CD4-positive, CD25-positive, alpha-beta regulatory T cell (primary cell): ENCODE measurements around the gene CHRNE. TPM values are rescaled to one million over a fixed set of nuclear protein-coding genes. Genes with fewer than 3 reads are reported as not detected.

Experiments used
- ATAC-seq, 2 donors: fragments of 150-1000 bp; cut with Tn5 transposase; one replicate each; pipeline ENCODE4 v1.10.0; 2021; ENCODE audit warnings: low read depth in 2 of 2, moderate number of reproducible peaks in 2 of 2, moderate library complexity in 1 of 2
- DNase-seq, 3 donors: peaks; one replicate each; pipeline versions ENCODE4 v3.0.0 to v3.0.0-alpha.2; 2012 to 2022; ENCODE audit warnings: mixed read lengths in 1 of 3
- H3K27ac ChIP-seq: one replicate; pipeline ENCODE4 v1.7.0; 2013; ENCODE audit warnings: mild to moderate bottlenecking, low read length; ENCODE audit not compliant: insufficient read depth, poor library complexity, severe bottlenecking
- H3K27me3 ChIP-seq: one replicate; pipeline ENCODE4 v1.7.0; 2013; ENCODE audit warnings: low read length; ENCODE audit not compliant: control insufficient read depth, insufficient read depth
- H3K36me3 ChIP-seq: one replicate; pipeline ENCODE4 v1.7.0; 2013; ENCODE audit warnings: mild to moderate bottlenecking, low read length, moderate library complexity; ENCODE audit not compliant: control insufficient read depth, insufficient read depth
- H3K4me1 ChIP-seq: 2 replicates; pipeline ENCODE4 v1.7.0; 2013; ENCODE audit warnings: mild to moderate bottlenecking, low read length; ENCODE audit not compliant: insufficient read depth, control insufficient read depth, poor library complexity, severe bottlenecking
- H3K4me3 ChIP-seq: one replicate; pipeline ENCODE4 v1.7.0; 2013; ENCODE audit warnings: low read depth, mild to moderate bottlenecking, low read length, moderate library complexity
- H3K9me3 ChIP-seq, 2 experiments: 1 replicate in 1 of 2; 2 replicates in 1 of 2; pipeline ENCODE4 v1.7.0; 2013; ENCODE audit warnings: low read length in 2 of 2, mild to moderate bottlenecking in 1 of 2, moderate library complexity in 1 of 2; ENCODE audit not compliant: control insufficient read depth in 2 of 2
- H3K27ac Mint-ChIP-seq, 3 donors: one replicate each; pipeline ENCODE4 v1.8.0; 2020 to 2022; ENCODE audit warnings: mild to moderate bottlenecking in 3 of 3, mixed read lengths in 3 of 3, moderate library complexity in 2 of 3
- H3K27me3 Mint-ChIP-seq: one replicate; pipeline ENCODE4 v1.8.0; 2022; ENCODE audit warnings: mild to moderate bottlenecking, mixed read lengths
- H3K36me3 Mint-ChIP-seq: one replicate; pipeline ENCODE4 v1.8.0; 2020; ENCODE audit warnings: mixed read lengths
- H3K4me1 Mint-ChIP-seq, 4 donors: one replicate each; pipeline ENCODE4 v1.8.0; 2020 to 2022; ENCODE audit warnings: mixed read lengths in 4 of 4, mild to moderate bottlenecking in 1 of 4
- H3K4me3 Mint-ChIP-seq, 4 donors: one replicate each; pipeline ENCODE4 v1.8.0; 2020 to 2022; ENCODE audit warnings: mild to moderate bottlenecking in 4 of 4, mixed read lengths in 4 of 4, moderate library complexity in 3 of 4
- H3K9me3 Mint-ChIP-seq, 7 donors: one replicate each; pipeline ENCODE4 v1.8.0; 2020 to 2022; ENCODE audit warnings: mixed read lengths in 7 of 7, mild to moderate bottlenecking in 3 of 7, moderate library complexity in 2 of 7
- polyA plus RNA-seq, 4 donors: library from polyadenylated mRNA; unstranded; fragments of 300-500 nt; fragmentation: Illumina TruSeq; gene quantifications; one replicate each; pipeline ENCODE4 v1.2.3, GENCODE V29; 2021
- total RNA-seq: library from RNA; stranded (reverse); gene quantifications from one replicate; pipeline ENCODE4 v1.2.3, GENCODE V29; 2022

CHRNE gene
- total and polyA plus RNA-seq, 5 donors from 2014 or later = 0.15 to 3.8 (median 0.25) TPM; not detected in 2

GRCh38 chr17:4938688-4939545 lies 36.0 kb upstream of the CHRNE start:
- peak overlapping the region; percentile 74 to 97 (median 97) for H3K27ac Mint-ChIP-seq
- Histone ChIP-seq H3K9me3 (no peaks in the 10 kb centered on the region), H3K4me1 (peaks cover 58% of the 10 kb centered on the region), H3K27ac (peak overlapping the region; percentile 82), H3K27me3 (no peaks in the 10 kb centered on the region), H3K36me3 (peaks cover 22% of the 10 kb centered on the region), H3K4me3 (peak overlapping the region; percentile 65)
- ATAC-seq (no peak), DNase-seq (peak in 1 of 3 donors; percentile 34)
- peaks cover 19% of the 10 kb centered on the region for H3K36me3 Mint-ChIP-seq
- H3K4me3 Mint-ChIP-seq = peak overlapping the region; percentile 95 to 99 (median 97)
- H3K4me1 Mint-ChIP-seq = peaks cover 0 to 76% (median 42%) of the 10 kb centered on the region in 4 donors
- H3K9me3 Mint-ChIP-seq = no peaks in the 10 kb centered on the region
- H3K27me3 Mint-ChIP-seq = no peaks in the 10 kb centered on the region

- H3K36me3 Mint-ChIP-seq = peaks cover 19% of the 10 kb centered on the region
- H3K4me1 Mint-ChIP-seq = peaks cover 0 to 75% (median 42%) of the 10 kb centered on the region in 4 donors
- Histone ChIP-seq H3K27ac (no peak overlapping the region), H3K9me3 (no peaks in the 10 kb centered on the region), H3K36me3 (peaks cover 15% of the 10 kb centered on the region), H3K27me3 (no peaks in the 10 kb centered on the region), H3K4me3 (no peak overlapping the region), H3K4me1 (peaks cover 53% of the 10 kb centered on the region)
- H3K27me3 Mint-ChIP-seq = no peaks in the 10 kb centered on the region
- H3K27ac Mint-ChIP-seq = peak overlapping the region; percentile 20 to 74 (median 60)
- DNase-seq (no peak), ATAC-seq (no peak)
- H3K9me3 Mint-ChIP-seq = no peaks in the 10 kb centered on the region
- H3K4me3 Mint-ChIP-seq = peak overlapping the region; percentile 84 to 99 (median 96)
Measured at GRCh38 chr17:4938069-4938491, 35.2 kb upstream of the CHRNE start.

- no peak overlapping the region for H3K4me3 ChIP-seq
- H3K27ac ChIP-seq = no peak overlapping the region
- peaks cover 10% of the 10 kb centered on the region for H3K36me3 ChIP-seq
- Mint-ChIP-seq H3K4me1 (peaks cover 0 to 71% (median 40%) of the 10 kb centered on the region in 4 donors), H3K4me3 (peak overlapping the region in 3 of 4 donors; percentile 22 to 97 (median 95)), H3K27ac (peak overlapping the region in 1 of 3 donors; percentile 38), H3K27me3 (no peaks in the 10 kb centered on the region), H3K9me3 (no peaks in the 10 kb centered on the region), H3K36me3 (peaks cover 19% of the 10 kb centered on the region)
- peaks cover 48% of the 10 kb centered on the region for H3K4me1 ChIP-seq
- H3K27me3 ChIP-seq = no peaks in the 10 kb centered on the region
- DNase-seq (no peak), ATAC-seq (no peak)
- H3K9me3 ChIP-seq = no peaks in the 10 kb centered on the region
Measured at GRCh38 chr17:4937553-4937952, 34.7 kb upstream of the CHRNE start.

- peaks cover 13% of the 10 kb centered on the region for H3K36me3 Mint-ChIP-seq
- ATAC-seq (no peak), DNase-seq (no peak)
- H3K4me3 Mint-ChIP-seq = peak overlapping the region in 3 of 4 donors; percentile 25 to 70 (median 66)
- Histone ChIP-seq H3K4me1 (peaks cover 36% of the 10 kb centered on the region), H3K27me3 (no peaks in the 10 kb centered on the region), H3K27ac (no peak overlapping the region), H3K4me3 (no peak overlapping the region), H3K9me3 (no peaks in the 10 kb centered on the region), H3K36me3 (peaks cover 7% of the 10 kb centered on the region)
- peak overlapping the region in 1 of 3 donors; percentile 62 for H3K27ac Mint-ChIP-seq
- peaks cover 0 to 61% (median 31%) of the 10 kb centered on the region in 4 donors for H3K4me1 Mint-ChIP-seq
- no peaks in the 10 kb centered on the region for H3K9me3 Mint-ChIP-seq
- H3K27me3 Mint-ChIP-seq = no peaks in the 10 kb centered on the region
Measured at GRCh38 chr17:4936436-4936835, 33.5 kb upstream of the CHRNE start.

GRCh38 chr17:4935650-4936049 lies 32.8 kb upstream of the CHRNE start:
- Mint-ChIP-seq H3K9me3 (no peaks in the 10 kb centered on the region), H3K4me1 (peaks cover 0 to 55% (median 29%) of the 10 kb centered on the region in 4 donors), H3K4me3 (peak overlapping the region in 1 of 4 donors; percentile 66), H3K27me3 (no peaks in the 10 kb centered on the region), H3K27ac (peak overlapping the region in 2 of 3 donors; percentile 62 to 68), H3K36me3 (peaks cover 16% of the 10 kb centered on the region)
- ATAC-seq = no peak
- H3K27ac ChIP-seq = no peak overlapping the region
- no peak overlapping the region for H3K4me3 ChIP-seq
- H3K36me3 ChIP-seq = peaks cover 7% of the 10 kb centered on the region
- no peak for DNase-seq
- H3K9me3 ChIP-seq = no peaks in the 10 kb centered on the region
- peaks cover 29% of the 10 kb centered on the region for H3K4me1 ChIP-seq
- no peaks in the 10 kb centered on the region for H3K27me3 ChIP-seq

GRCh38 chr17:4934173-4934979 lies 31.5 kb upstream of the CHRNE start:
- Histone ChIP-seq H3K36me3 (peaks cover 7% of the 10 kb centered on the region), H3K27ac (no peak overlapping the region), H3K27me3 (no peaks in the 10 kb centered on the region), H3K4me1 (peaks cover 21% of the 10 kb centered on the region), H3K9me3 (no peaks in the 10 kb centered on the region), H3K4me3 (no peak overlapping the region)
- peaks cover 0 to 50% (median 26%) of the 10 kb centered on the region in 4 donors for H3K4me1 Mint-ChIP-seq
- no peaks in the 10 kb centered on the region for H3K9me3 Mint-ChIP-seq
- H3K4me3 Mint-ChIP-seq = peak overlapping the region in 2 of 4 donors; percentile 13 to 51
- no peak for ATAC-seq
- peak overlapping the region in 2 of 3 donors; percentile 52 to 90 for H3K27ac Mint-ChIP-seq
- H3K36me3 Mint-ChIP-seq = peaks cover 15% of the 10 kb centered on the region
- no peaks in the 10 kb centered on the region for H3K27me3 Mint-ChIP-seq
- DNase-seq = no peak

GRCh38 chr17:4933646-4934045 lies 30.7 kb upstream of the CHRNE start:
- Histone ChIP-seq H3K27ac (no peak overlapping the region), H3K4me1 (peaks cover 13% of the 10 kb centered on the region), H3K9me3 (no peaks in the 10 kb centered on the region), H3K36me3 (peaks cover 7% of the 10 kb centered on the region), H3K27me3 (no peaks in the 10 kb centered on the region), H3K4me3 (no peak overlapping the region)
- Mint-ChIP-seq H3K27me3 (no peaks in the 10 kb centered on the region), H3K36me3 (peaks cover 19% of the 10 kb centered on the region), H3K4me1 (peaks cover 0 to 43% (median 21%) of the 10 kb centered on the region in 4 donors), H3K27ac (peak overlapping the region in 1 of 3 donors; percentile 90), H3K4me3 (peak overlapping the region in 2 of 4 donors; percentile 56 to 75), H3K9me3 (no peaks in the 10 kb centered on the region)
- DNase-seq (no peak), ATAC-seq (no peak)
